Natural killer cell (primary cell): ENCODE results near the gene ATXN1. TPM values are rescaled to one million over a fixed set of nuclear protein-coding genes. Genes with fewer than 3 reads are reported as not detected.

Experiments
- ATAC-seq, 3 donors: fragments of 150-1000 bp in 2 of 3; fragments of 200-7000 bp in 1 of 3; cut with Tn5 transposase; 1 replicate in 1 of 3; 2 replicates in 2 of 3; pipeline ENCODE4 v1.10.0; 2021; ENCODE audit warnings: mild to moderate bottlenecking in 2 of 3, moderate library complexity in 2 of 3
- DNase-seq, 2 donors: peaks; one replicate each; pipeline versions ENCODE4 v3.0.0 to v3.0.0-alpha.2; 2013 to 2021; ENCODE audit warnings: mixed read lengths in 1 of 2
- H3K27ac ChIP-seq: one replicate; pipeline ENCODE4 v1.5.1; 2013; ENCODE audit warnings: mild to moderate bottlenecking, low read length
- H3K27me3 ChIP-seq: one replicate; pipeline ENCODE4 v1.6.1; 2013; ENCODE audit warnings: low read length; ENCODE audit not compliant: control insufficient read depth, insufficient read depth
- H3K36me3 ChIP-seq: one replicate; pipeline ENCODE4 v1.6.1; 2013; ENCODE audit warnings: low read length; ENCODE audit not compliant: control insufficient read depth, insufficient read depth
- H3K4me1 ChIP-seq: one replicate; pipeline ENCODE4 v1.6.1; 2013; ENCODE audit warnings: low read length; ENCODE audit not compliant: control insufficient read depth, insufficient read depth
- H3K4me3 ChIP-seq: one replicate; pipeline ENCODE4 v1.5.1; 2013; ENCODE audit warnings: low read length
- H3K9me3 ChIP-seq: one replicate; pipeline ENCODE4 v1.6.1; 2013; ENCODE audit warnings: low read length; ENCODE audit not compliant: control insufficient read depth, insufficient read depth
- H3K27ac Mint-ChIP-seq, 2 donors: one replicate each; pipeline ENCODE4 v1.8.0; 2022; ENCODE audit warnings: mild to moderate bottlenecking in 2 of 2, mixed read lengths in 2 of 2, moderate library complexity in 1 of 2
- H3K27me3 Mint-ChIP-seq, 2 donors: one replicate each; pipeline ENCODE4 v1.8.0; 2022; ENCODE audit warnings: low read depth in 2 of 2, mixed read lengths in 2 of 2
- H3K36me3 Mint-ChIP-seq: one replicate; pipeline ENCODE4 v1.8.0; 2022; ENCODE audit warnings: mixed read lengths
- H3K4me1 Mint-ChIP-seq, 2 donors: one replicate each; pipeline ENCODE4 v1.8.0; 2022; ENCODE audit warnings: mixed read lengths in 2 of 2
- H3K4me3 Mint-ChIP-seq: one replicate; pipeline ENCODE4 v1.8.0; 2022; ENCODE audit warnings: mild to moderate bottlenecking, moderate library complexity, mixed read lengths
- H3K9me3 Mint-ChIP-seq, 2 donors: one replicate each; pipeline ENCODE4 v1.8.0; 2022; ENCODE audit warnings: mixed read lengths in 2 of 2
- CTCF ChIP-seq: fragments of 200-600 bp; IDR thresholded peaks from one replicate; pipeline ENCODE4 v1.8.0; 2022; ENCODE audit warnings: antibody characterized with exemption
- WGBS: methylation state at CpG from one replicate; pipeline ENCODE4 v1.1.7; 2013; ENCODE audit warnings: missing lambda C conversion rate; ENCODE audit not compliant: insufficient coverage; 5-methylcytosine and 5-hydroxymethylcytosine counted together
- intact Hi-C: fragments of 100-400 bp; cut with micrococcal nuclease; formaldehyde crosslinking; loops from one replicate; pipeline ENCODE4 v1.14.2; 2022
- total RNA-seq, 4 donors: library from RNA; stranded (reverse); fragments of 120-200 nt in 1 of 4; gene quantifications; one replicate each; pipeline versions ENCODE4 v1.2.3 to v1.2.4, GENCODE V29; 2013 to 2022

Gene ATXN1
- total RNA-seq, 3 donors from 2014 or later (not counting 1 experiment from before 2014, with no cell fraction given) = 90.4 to 120 (median 97.9) TPM

- intact Hi-C loops = no loop called here
- 74% methylated on average over 2 of the region's 2 CpGs for WGBS
- no peak overlapping the region for H3K4me3 ChIP-seq
These were observed 290.6 kb downstream of the ATXN1 start for GRCh38 chr6:16470502-16471221.

GRCh38 chr6:16468991-16469615, 292.2 kb downstream of the ATXN1 start:
- Mint-ChIP-seq H3K27ac (peak overlapping the region in 1 of 2 donors; percentile 13), H3K4me3 (no peak overlapping the region), H3K36me3 (no peaks in the 10 kb centered on the region), H3K4me1 (peaks cover 17 to 26% of the 10 kb centered on the region in 2 donors), H3K9me3 (no peaks in the 10 kb centered on the region), H3K27me3 (no peaks in the 10 kb centered on the region)
- intact Hi-C loops = no loop called here
- no peaks in the 10 kb centered on the region for H3K27me3 ChIP-seq
- no peaks in the 10 kb centered on the region for H3K36me3 ChIP-seq
- DNase-seq = no peak
- peaks cover 7% of the 10 kb centered on the region for H3K4me1 ChIP-seq
- no peak for ATAC-seq
- H3K4me3 ChIP-seq = no peak overlapping the region
- 100% methylated on average over 1 of the region's 1 CpG for WGBS
- no peak overlapping the region for H3K27ac ChIP-seq
- no peak for TF ChIP-seq CTCF
- no peaks in the 10 kb centered on the region for H3K9me3 ChIP-seq

More at GRCh38 chr6:16470502-16471221, 290.6 kb downstream of the ATXN1 start:
- H3K27me3 ChIP-seq = no peaks in the 10 kb centered on the region
- ATAC-seq (no peak), DNase-seq (no peak)
- TF ChIP-seq CTCF = no peak
- H3K4me3 Mint-ChIP-seq = no peak overlapping the region
- H3K4me1 ChIP-seq = peaks cover 7% of the 10 kb centered on the region
- no peaks in the 10 kb centered on the region for H3K9me3 ChIP-seq
- no peak overlapping the region for H3K27ac ChIP-seq
- H3K4me1 Mint-ChIP-seq = peaks cover 21 to 26% of the 10 kb centered on the region in 2 donors
- no peaks in the 10 kb centered on the region for H3K27me3 Mint-ChIP-seq
- no peaks in the 10 kb centered on the region for H3K9me3 Mint-ChIP-seq
- no peaks in the 10 kb centered on the region for H3K36me3 Mint-ChIP-seq
- no peak overlapping the region for H3K27ac Mint-ChIP-seq
- H3K36me3 ChIP-seq = no peaks in the 10 kb centered on the region

GRCh38 chr6:16466800-16467553, 294.3 kb downstream of the ATXN1 start:
- no peaks in the 10 kb centered on the region for H3K9me3 Mint-ChIP-seq

More at GRCh38 chr6:16466800-16467553, 294.3 kb downstream of the ATXN1 start:
- Histone ChIP-seq H3K27ac (no peak overlapping the region), H3K36me3 (no peaks in the 10 kb centered on the region), H3K4me1 (no peaks in the 10 kb centered on the region), H3K4me3 (no peak overlapping the region), H3K27me3 (no peaks in the 10 kb centered on the region), H3K9me3 (no peaks in the 10 kb centered on the region)
- H3K4me3 Mint-ChIP-seq = no peak overlapping the region
- no peaks in the 10 kb centered on the region for H3K36me3 Mint-ChIP-seq
- DNase-seq (no peak), ATAC-seq (no peak)
- H3K27ac Mint-ChIP-seq = no peak overlapping the region
- WGBS = 95% methylated on average over 9 of the region's 13 CpGs
- no peak for TF ChIP-seq CTCF
- intact Hi-C loops = no loop called here
- H3K27me3 Mint-ChIP-seq = no peaks in the 10 kb centered on the region
- H3K4me1 Mint-ChIP-seq = peaks cover 22 to 23% of the 10 kb centered on the region in 2 donors
